HUES48 (cell line): ENCODE results near the gene NKTR.

Source experiments
- H3K27ac ChIP-seq: one replicate; pipeline ENCODE4 v1.7.0; 2013; ENCODE audit warnings: low read depth, low read length, inconsistent platforms
- H3K27me3 ChIP-seq: 2 replicates; pipeline ENCODE4 v1.6.1; 2013; ENCODE audit warnings: mild to moderate bottlenecking, low read length; ENCODE audit not compliant: control insufficient read depth, insufficient read depth
- H3K36me3 ChIP-seq: 2 replicates; pipeline ENCODE4 v1.6.1; 2013; ENCODE audit warnings: low read length; ENCODE audit not compliant: control insufficient read depth, insufficient read depth
- H3K4me1 ChIP-seq: 2 replicates; pipeline ENCODE4 v1.6.1; 2013; ENCODE audit warnings: mild to moderate bottlenecking, low read length; ENCODE audit not compliant: control insufficient read depth, insufficient read depth
- H3K4me3 ChIP-seq: 2 replicates; pipeline ENCODE4 v1.5.1; 2013; ENCODE audit warnings: mild to moderate bottlenecking, low read depth, low read length
- H3K9ac ChIP-seq: 2 replicates; pipeline ENCODE4 v1.6.1; 2013; ENCODE audit warnings: mild to moderate bottlenecking, low read depth, low read length, moderate library complexity
- H3K9me3 ChIP-seq: 2 replicates; pipeline ENCODE4 v1.6.1; 2013; ENCODE audit warnings: low read length; ENCODE audit not compliant: control insufficient read depth, insufficient read depth

Gene NKTR

DNA sequence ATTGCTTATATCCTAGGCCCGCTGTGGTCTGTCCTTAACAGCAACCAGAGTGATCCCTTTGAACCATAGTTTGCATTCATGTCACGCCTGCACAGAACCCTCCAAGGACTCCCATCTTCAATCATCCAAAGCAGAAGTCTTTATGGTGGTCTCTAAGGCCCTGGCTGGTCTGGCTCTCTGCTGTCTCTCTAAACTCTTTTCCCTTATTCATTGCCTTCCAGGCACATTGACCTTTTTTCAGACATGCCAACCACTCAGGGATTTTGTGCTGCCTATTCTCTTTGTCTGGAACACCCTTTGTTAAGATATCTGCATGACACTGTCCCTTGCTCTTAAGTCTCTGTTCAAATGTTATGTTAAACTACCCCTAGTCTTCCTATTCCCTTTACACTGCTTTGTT, 31.1 kb downstream of the NKTR start:
- Histone ChIP-seq H3K4me3 (peak overlapping the region; percentile 27; the same call in 1 of the 2 replicates), H3K36me3 (peaks cover 85% of the 10 kb centered on the region), H3K27ac (peak overlapping the region; percentile 94), H3K9me3 (no peaks in the 10 kb centered on the region), H3K9ac (peak overlapping the region; percentile 31; the same call in 1 of the 2 replicates), H3K27me3 (no peaks in the 10 kb centered on the region), H3K4me1 (peaks cover 40% of the 10 kb centered on the region)

DNA sequence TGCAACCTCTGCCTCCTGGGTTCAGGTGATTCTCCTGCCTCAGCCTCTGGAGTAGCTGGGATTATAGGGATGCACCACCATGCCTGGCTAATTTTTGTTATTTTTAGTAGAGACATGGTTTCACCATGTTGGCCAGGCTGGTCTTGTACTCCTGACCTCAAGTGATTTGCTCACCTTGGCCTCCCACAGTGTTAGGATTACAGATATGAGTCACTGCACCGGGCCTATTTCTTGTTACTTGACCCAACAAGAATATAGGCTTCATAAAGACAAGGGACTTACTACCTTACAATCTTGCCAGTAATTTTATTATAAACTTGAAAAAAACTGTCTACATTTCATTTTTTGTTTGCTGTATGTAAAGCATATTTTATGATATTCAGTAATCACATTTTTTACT, 31.7 kb downstream of the NKTR start:
- H3K36me3 ChIP-seq, result peaks cover 85% of the 10 kb centered on the region

DNA sequence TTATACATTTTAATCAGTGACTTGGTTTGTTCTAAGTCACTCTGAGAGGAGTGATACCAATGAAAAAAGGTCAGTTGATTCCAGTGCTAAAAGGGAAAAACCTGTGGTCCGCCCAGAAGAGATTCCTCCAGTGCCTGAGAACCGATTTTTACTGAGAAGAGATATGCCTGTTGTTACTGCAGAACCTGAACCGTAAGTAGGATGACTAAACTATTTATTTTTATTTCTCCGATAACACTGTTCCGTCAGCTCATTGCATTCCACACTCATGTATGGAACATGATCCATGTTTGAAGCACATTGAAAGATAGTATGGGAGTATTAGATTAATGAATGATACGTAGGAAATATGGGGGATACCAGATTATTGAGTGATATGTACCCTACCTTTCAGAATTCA, 33.1 kb downstream of the NKTR start:
- Histone ChIP-seq H3K27me3 (no peaks in the 10 kb centered on the region), H3K9ac (no peak overlapping the region), H3K36me3 (peaks cover 86% of the 10 kb centered on the region), H3K4me3 (no peak overlapping the region), H3K4me1 (peaks cover 36% of the 10 kb centered on the region), H3K27ac (no peak overlapping the region), H3K9me3 (no peaks in the 10 kb centered on the region)

More for the DNA sequence above, 31.7 kb downstream of the NKTR start:
- Histone ChIP-seq H3K4me1 (peaks cover 40% of the 10 kb centered on the region), H3K9ac (no peak overlapping the region), H3K4me3 (no peak overlapping the region), H3K27me3 (no peaks in the 10 kb centered on the region), H3K9me3 (no peaks in the 10 kb centered on the region), H3K27ac (peak overlapping the region; percentile 94)

DNA sequence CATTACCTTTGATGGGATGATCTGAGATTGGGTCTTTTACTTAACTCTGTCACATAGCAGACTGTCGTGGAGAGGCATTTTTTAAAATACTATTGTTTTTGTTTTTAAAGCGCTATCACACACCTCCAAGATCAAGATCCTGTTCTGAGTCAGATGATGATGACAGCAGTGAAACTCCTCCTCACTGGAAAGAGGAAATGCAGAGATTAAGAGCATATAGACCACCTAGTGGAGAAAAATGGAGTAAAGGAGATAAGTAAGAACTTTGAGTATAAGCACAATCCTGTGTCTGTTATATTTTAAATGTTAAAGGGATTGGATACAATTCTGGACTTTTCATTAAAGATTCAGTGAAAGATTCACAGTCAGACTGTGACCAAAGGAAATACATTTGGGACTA, 34.6 kb downstream of the NKTR start:
- H3K4me3 ChIP-seq, result no peak overlapping the region
- H3K4me1 ChIP-seq, result peaks cover 26% of the 10 kb centered on the region
- H3K27ac ChIP-seq, result no peak overlapping the region
- H3K9ac ChIP-seq, result no peak overlapping the region
- no peaks in the 10 kb centered on the region for H3K27me3 ChIP-seq
- peaks cover 95% of the 10 kb centered on the region for H3K36me3 ChIP-seq
- no peaks in the 10 kb centered on the region for H3K9me3 ChIP-seq

DNA sequence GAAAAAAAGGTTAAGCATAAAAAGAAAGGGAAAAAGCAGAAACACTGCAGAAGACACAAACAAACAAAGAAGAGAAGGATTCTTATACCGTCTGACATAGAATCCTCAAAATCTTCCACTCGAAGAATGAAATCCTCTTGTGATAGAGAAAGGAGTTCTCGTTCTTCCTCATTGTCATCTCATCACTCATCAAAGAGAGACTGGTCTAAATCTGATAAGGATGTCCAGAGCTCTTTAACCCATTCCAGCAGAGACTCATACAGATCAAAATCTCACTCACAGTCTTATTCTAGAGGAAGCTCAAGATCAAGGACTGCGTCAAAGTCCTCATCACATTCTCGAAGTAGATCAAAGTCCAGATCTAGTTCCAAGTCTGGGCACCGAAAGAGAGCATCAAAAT, 36.5 kb downstream of the NKTR start:
- H3K27ac ChIP-seq, result no peak overlapping the region
- H3K36me3 ChIP-seq, result peaks cover 97% of the 10 kb centered on the region
- no peaks in the 10 kb centered on the region for H3K9me3 ChIP-seq
- no peak overlapping the region for H3K9ac ChIP-seq
- H3K4me3 ChIP-seq, result no peak overlapping the region
- no peaks in the 10 kb centered on the region for H3K27me3 ChIP-seq
- H3K4me1 ChIP-seq, result peaks cover 9% of the 10 kb centered on the region

DNA sequence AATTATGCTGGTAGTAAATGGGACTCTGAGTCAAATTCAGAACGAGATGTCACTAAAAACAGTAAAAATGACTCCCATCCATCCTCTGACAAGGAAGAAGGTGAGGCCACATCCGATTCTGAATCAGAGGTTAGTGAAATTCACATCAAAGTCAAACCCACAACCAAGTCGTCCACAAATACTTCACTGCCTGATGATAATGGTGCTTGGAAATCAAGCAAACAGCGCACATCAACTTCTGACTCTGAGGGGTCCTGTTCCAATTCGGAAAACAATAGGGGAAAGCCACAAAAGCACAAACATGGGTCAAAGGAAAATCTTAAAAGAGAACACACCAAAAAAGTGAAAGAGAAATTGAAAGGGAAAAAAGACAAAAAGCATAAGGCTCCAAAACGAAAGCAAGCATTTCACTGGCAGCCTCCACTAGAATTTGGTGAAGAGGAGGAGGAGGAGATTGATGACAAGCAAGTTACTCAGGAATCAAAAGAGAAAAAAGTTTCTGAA, 37.9 kb downstream of the NKTR start:
- Histone ChIP-seq H3K27me3 (no peaks in the 10 kb centered on the region), H3K4me1 (no peaks in the 10 kb centered on the region), H3K27ac (no peak overlapping the region), H3K4me3 (no peak overlapping the region), H3K9me3 (no peaks in the 10 kb centered on the region), H3K9ac (no peak overlapping the region), H3K36me3 (peaks cover 98% of the 10 kb centered on the region)

DNA sequence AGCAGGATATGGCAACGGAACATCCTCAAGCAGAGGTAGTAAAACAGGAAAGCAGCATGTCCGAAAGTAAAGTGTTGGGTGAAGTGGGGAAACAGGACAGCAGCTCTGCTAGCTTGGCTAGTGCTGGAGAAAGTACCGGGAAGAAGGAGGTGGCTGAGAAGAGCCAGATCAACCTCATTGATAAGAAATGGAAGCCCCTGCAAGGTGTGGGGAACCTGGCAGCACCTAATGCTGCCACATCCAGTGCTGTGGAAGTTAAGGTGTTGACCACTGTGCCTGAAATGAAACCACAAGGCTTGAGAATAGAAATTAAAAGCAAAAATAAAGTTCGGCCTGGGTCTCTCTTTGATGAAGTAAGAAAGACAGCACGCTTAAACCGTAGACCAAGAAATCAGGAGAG, 38.7 kb downstream of the NKTR start:
- H3K4me1 ChIP-seq, result no peaks in the 10 kb centered on the region
- H3K27me3 ChIP-seq, result no peaks in the 10 kb centered on the region
- H3K27ac ChIP-seq, result no peak overlapping the region
- no peaks in the 10 kb centered on the region for H3K9me3 ChIP-seq
- peaks cover 98% of the 10 kb centered on the region for H3K36me3 ChIP-seq
- H3K9ac ChIP-seq, result no peak overlapping the region
- no peak overlapping the region for H3K4me3 ChIP-seq

DNA sequence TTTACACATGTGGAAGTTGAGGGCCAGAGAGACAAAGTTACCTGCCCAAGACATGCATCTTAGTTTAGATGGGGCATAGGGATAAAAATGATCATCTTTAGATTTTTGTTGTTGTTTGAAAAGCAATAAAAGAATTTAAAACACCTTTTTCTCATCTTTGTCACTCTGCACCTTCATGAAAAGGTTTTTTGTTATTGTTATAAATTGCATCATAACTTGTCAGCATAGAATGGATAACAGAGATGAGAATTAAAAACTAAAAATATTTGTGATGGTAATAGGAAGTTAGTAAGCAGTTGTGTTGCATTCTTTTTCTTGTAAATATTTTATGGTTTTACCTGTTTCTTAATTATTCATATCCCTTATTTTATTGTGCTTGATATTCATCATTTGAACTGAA, 39.6 kb downstream of the NKTR start:
- Histone ChIP-seq H3K27ac (no peak overlapping the region), H3K9me3 (no peaks in the 10 kb centered on the region), H3K9ac (no peak overlapping the region), H3K4me1 (no peaks in the 10 kb centered on the region), H3K4me3 (no peak overlapping the region), H3K27me3 (no peaks in the 10 kb centered on the region), H3K36me3 (peaks cover 98% of the 10 kb centered on the region)

DNA sequence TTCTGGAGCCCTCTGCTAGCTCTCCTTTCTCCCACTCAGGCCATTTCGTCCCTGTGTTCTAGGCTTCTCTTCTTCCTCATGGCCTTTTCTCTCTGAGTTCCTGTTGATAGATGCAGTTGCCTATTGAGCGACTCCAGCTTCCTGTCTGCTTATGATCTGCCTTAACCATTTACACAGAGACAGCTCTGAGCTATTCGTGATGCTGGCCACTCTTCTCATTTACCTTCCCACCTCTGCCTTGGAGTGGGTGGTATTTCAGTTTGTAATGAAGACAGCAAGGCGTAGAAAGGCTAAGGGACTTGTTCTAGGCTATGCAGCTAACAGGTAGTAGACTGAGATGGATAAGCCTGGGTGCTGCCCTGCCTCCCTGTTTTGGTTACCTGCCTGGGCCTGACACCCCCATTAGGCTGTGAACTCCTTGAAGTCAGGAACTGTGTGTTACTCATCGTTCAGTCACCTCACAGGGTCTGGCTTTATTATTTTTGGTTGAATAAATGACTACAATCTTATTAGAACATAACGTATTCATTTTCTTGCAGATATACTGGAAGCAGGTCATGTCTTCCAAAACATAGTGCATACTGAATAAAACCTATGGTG, 40.4 kb downstream of the NKTR start:
- H3K9ac ChIP-seq, result no peak overlapping the region
- H3K9me3 ChIP-seq, result no peaks in the 10 kb centered on the region
- peaks cover 98% of the 10 kb centered on the region for H3K36me3 ChIP-seq
- no peak overlapping the region for H3K4me3 ChIP-seq
- no peaks in the 10 kb centered on the region for H3K27me3 ChIP-seq
- H3K27ac ChIP-seq, result no peak overlapping the region
- no peaks in the 10 kb centered on the region for H3K4me1 ChIP-seq

DNA sequence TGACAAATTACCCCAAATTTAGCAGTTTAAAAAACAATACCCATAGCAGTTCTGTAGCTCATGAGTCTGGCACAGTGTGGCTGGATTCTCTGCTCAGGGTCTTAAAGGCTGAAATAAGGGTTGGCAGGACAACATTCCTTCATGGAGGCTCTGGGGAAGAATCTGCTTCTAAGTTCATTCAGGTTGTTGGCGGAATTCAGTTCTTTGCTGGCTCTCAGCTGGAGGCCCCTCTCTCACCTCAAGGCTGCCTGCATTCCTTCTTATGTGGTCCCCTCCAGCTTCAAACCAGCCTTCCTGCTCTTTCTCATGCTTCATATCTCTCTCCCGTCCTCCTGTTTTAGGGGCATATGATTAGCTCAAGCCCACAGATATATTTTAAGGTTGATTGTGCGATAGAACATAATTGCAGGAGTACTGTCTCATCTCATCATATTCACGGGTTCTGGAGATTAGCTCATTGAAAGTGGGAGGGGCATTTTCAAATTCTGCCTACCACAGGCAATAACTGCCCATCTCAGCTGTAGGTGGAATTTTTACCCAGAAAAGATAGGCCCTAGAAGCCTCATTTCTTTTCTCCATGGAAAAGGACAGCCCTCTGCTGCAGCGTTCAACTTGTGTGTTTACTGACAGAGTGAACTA, 47.5 kb downstream of the NKTR start:
- peaks cover 36% of the 10 kb centered on the region for H3K4me1 ChIP-seq
- H3K36me3 ChIP-seq, result peaks cover 62% of the 10 kb centered on the region
- H3K27ac ChIP-seq, result peak overlapping the region; percentile 61
- H3K9me3 ChIP-seq, result no peaks in the 10 kb centered on the region
- H3K9ac ChIP-seq, result no peak overlapping the region
- H3K4me3 ChIP-seq, result peak overlapping the region; percentile 5; the same call in 1 of the 2 replicates
- no peaks in the 10 kb centered on the region for H3K27me3 ChIP-seq

DNA sequence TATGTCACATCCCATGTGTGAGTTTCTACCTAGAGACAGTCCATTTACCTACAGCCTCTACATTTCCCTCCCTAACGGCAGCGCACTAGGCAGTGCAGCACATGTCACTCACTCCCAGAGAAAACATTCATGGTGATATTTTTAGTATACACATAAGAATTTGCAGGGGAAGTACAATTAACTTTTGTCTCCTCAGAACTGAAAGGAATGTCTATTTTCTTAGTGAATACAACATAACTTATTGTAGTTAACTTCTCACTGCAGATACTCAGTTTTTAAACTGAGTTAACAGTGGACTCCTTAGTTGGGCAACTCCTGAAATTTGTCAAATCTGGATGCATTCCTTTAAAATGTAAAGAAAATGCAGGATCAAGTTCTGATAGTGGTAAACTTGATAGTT, 48.5 kb downstream of the NKTR start:
- Histone ChIP-seq H3K36me3 (peaks cover 51% of the 10 kb centered on the region), H3K4me3 (no peak overlapping the region), H3K27ac (no peak overlapping the region), H3K9me3 (no peaks in the 10 kb centered on the region), H3K9ac (no peak overlapping the region), H3K4me1 (peaks cover 44% of the 10 kb centered on the region), H3K27me3 (no peaks in the 10 kb centered on the region)
